Panc1 (cell line): ENCODE measurements around the gene MEGF11. TPM values are rescaled to one million over a fixed set of nuclear protein-coding genes. Genes with fewer than 3 reads are reported as not detected.

Source experiments
- ATAC-seq: fragments of 200-7000 bp; cut with Tn5 transposase; 2 replicates; pipeline ENCODE4 v1.9.1; 2020; ENCODE audit warnings: mild to moderate bottlenecking, moderate library complexity
- BruUV-seq: library from RNA; stranded (reverse); fragments of 400-500 nt; replicated peaks from 2 replicates; lab custom pipeline; 2021; lab: Mats Ljungman, UMichigan
- CTCF ChIA-PET: fragments of 300-600 bp; sonication (Branson Sonifier 250); formaldehyde crosslinking; loops from one replicate; lab custom pipeline; 2022; ENCODE audit warnings: antibody characterized with exemption; lab: Charles Lee
- POLR2A ChIA-PET: fragments of 300-600 bp; sonication (Branson Sonifier 250); formaldehyde crosslinking; loops from one replicate; lab custom pipeline; 2022; ENCODE audit warnings: antibody characterized with exemption; lab: Charles Lee
- DNase-seq: peaks from one replicate; pipeline ENCODE4 v3.0.0-alpha.2; 2010; ENCODE audit warnings: low read depth, low spot score
- H3K27ac ChIP-seq: 2 replicates; pipeline ENCODE4 v1.5.1; 2011; ENCODE audit warnings: mild to moderate bottlenecking, low read length, inconsistent platforms
- H3K27me3 ChIP-seq: fragments of 200-500 bp; sonication (Bioruptor generic); 2 replicates; pipeline ENCODE4 v1.6.0; 2014; ENCODE audit warnings: low read length, inconsistent platforms; ENCODE audit not compliant: control insufficient read depth, insufficient read depth
- H3K36me3 ChIP-seq: fragments of 200-500 bp; sonication (Bioruptor generic); 2 replicates; pipeline ENCODE4 v1.5.1; 2014; ENCODE audit warnings: inconsistent platforms, mild to moderate bottlenecking, low read length, moderate library complexity; ENCODE audit not compliant: control insufficient read depth, insufficient read depth
- H3K4me1 ChIP-seq: 2 replicates; pipeline ENCODE4 v1.5.1; 2011; ENCODE audit warnings: inconsistent platforms, mild to moderate bottlenecking, low read length, moderate library complexity; ENCODE audit not compliant: control insufficient read depth, insufficient read depth
- H3K4me3 ChIP-seq, 2 experiments: 2 replicates each; pipeline ENCODE4 v1.5.1; 2011 to 2012; ENCODE audit warnings: low read depth in 2 of 2, low read length in 2 of 2, mild to moderate bottlenecking in 2 of 2, inconsistent platforms in 1 of 2, moderate library complexity in 1 of 2
- H3K9me3 ChIP-seq: fragments of 200-500 bp; sonication (Bioruptor generic); 2 replicates; pipeline ENCODE4 v1.5.1; 2014; ENCODE audit warnings: low read depth, mild to moderate bottlenecking, inconsistent platforms, low read length, moderate library complexity; ENCODE audit not compliant: control insufficient read depth, insufficient read depth
- CTCF ChIP-seq: fragments of 450-650 bp; IDR thresholded peaks from 2 replicates; pipeline ENCODE4 v1.5.1; 2017; ENCODE audit warnings: mild to moderate bottlenecking
- POLR2AphosphoS5 ChIP-seq: IDR thresholded peaks from 2 replicates; pipeline ENCODE4 v1.6.1; 2012; ENCODE audit warnings: mild to moderate bottlenecking, low read depth, low read length, moderate library complexity
- REST ChIP-seq, 2 experiments: IDR thresholded peaks; 2 replicates each; pipeline ENCODE4 v1.6.1; 2011 to 2012; ENCODE audit warnings: low read depth in 2 of 2, control low read depth in 1 of 2, low read length in 1 of 2, mild to moderate bottlenecking in 1 of 2, moderate library complexity in 1 of 2; ENCODE audit not compliant: insufficient read depth in 1 of 2
- SIN3A ChIP-seq: IDR thresholded peaks from 2 replicates; pipeline ENCODE4 v1.6.1; 2012; ENCODE audit warnings: low read depth, mild to moderate bottlenecking, low read length, moderate library complexity, borderline replicate concordance; ENCODE audit not compliant: insufficient read depth
- TCF7L2 ChIP-seq: IDR thresholded peaks from 2 replicates; pipeline ENCODE4 v1.6.1; 2011; ENCODE audit warnings: mild to moderate bottlenecking, low read depth, low read length, inconsistent platforms
- in situ Hi-C: cut with HindIII; loops from 2 replicates; pipeline ENCODE4 v1.10.0; 2016; ENCODE audit warnings: low sequenced_read_pairs, low pct_unique_long_range_greater_than_20kb
- intact Hi-C: fragments of 100-400 bp; cut with micrococcal nuclease; formaldehyde crosslinking; loops from one replicate; pipeline ENCODE4 v1.10.0; 2022; ENCODE audit not compliant: unreplicated experiment
- total RNA-seq: library from RNA; stranded (reverse); gene quantifications from one replicate; pipeline ENCODE4 v1.2.1, GENCODE V29; 2021; ENCODE audit not compliant: unreplicated experiment

MEGF11 gene
- total RNA-seq, 1 experiment from 2014 or later = 0.95 TPM

GRCh38 chr15:66170042-66170441 is 83.5 kb downstream of the MEGF11 start:
- BruUV-seq = no TSS peak
- Histone ChIP-seq H3K27me3 (peaks cover 2% of the 10 kb centered on the region; the same call in 1 of the 2 replicates), H3K4me1 (no peaks in the 10 kb centered on the region), H3K27ac (no peak overlapping the region), H3K36me3 (no peaks in the 10 kb centered on the region), H3K9me3 (no peaks in the 10 kb centered on the region), H3K4me3 (no peak overlapping the region)
- in situ Hi-C loops = no loop called here
- intact Hi-C loops = no loop called here
- ATAC-seq (no peak), DNase-seq (no peak)
- ChIA-PET CTCF (interaction anchor here (0.6 kb wide), 1 partner anchor 218 kb away, joined by 4 read pairs; no protein-coding TSS in a partner anchor), POLR2A (no interaction called here)
- TF ChIP-seq REST (IDR thresholded peaks at IDR 0.05; ENCODE audit: insufficient read depth in 1 of 2, low read depth in 2 of 2, low read length in 1 of 2) (no peak), SIN3A (no peak), CTCF (no peak), POLR2AphosphoS5 (no peak), TCF7L2 (no peak)

- BruUV-seq = no TSS peak
- Histone ChIP-seq H3K36me3 (no peaks in the 10 kb centered on the region), H3K4me1 (no peaks in the 10 kb centered on the region), H3K9me3 (no peaks in the 10 kb centered on the region), H3K27me3 (no peaks in the 10 kb centered on the region; the same call in 1 of the 2 replicates), H3K4me3 (no peak overlapping the region), H3K27ac (no peak overlapping the region)
- intact Hi-C loops = no loop called here
- ChIA-PET POLR2A (no interaction called here), CTCF (interaction anchor here (0.6 kb wide), 1 partner anchor 218 kb away, joined by 4 read pairs; no protein-coding TSS in a partner anchor)
- DNase-seq (no peak), ATAC-seq (no peak)
- TF ChIP-seq REST (IDR thresholded peaks at IDR 0.05; ENCODE audit: insufficient read depth in 1 of 2, low read depth in 2 of 2, low read length in 1 of 2) (no peak), TCF7L2 (no peak), SIN3A (no peak), CTCF (no peak)
- in situ Hi-C loops = no loop called here
Observed at GRCh38 chr15:66169625-66170024, 83.9 kb downstream of the MEGF11 start.
